A673 (cell line): ENCODE results near the gene NEO1.

Experiments used
- CTCF ChIP-seq: fragments of 300-800, 200-600 bp; sonication (generic); conservative IDR thresholded peaks from 2 replicates; pipeline ENCODE4 v1.5.1; 2017; ENCODE audit warnings: low read depth, mild to moderate bottlenecking, antibody characterized with exemption, low read length, moderate library complexity, mixed read lengths
- EZH2 ChIP-seq: fragments of 200-600 bp; sonication (generic); IDR thresholded peaks from 2 replicates; pipeline ENCODE4 v1.6.1; 2017; ENCODE audit warnings: borderline replicate concordance, low read depth, mild to moderate bottlenecking, mixed read lengths, antibody characterized with exemption, low read length; ENCODE audit not compliant: poor library complexity, severe bottlenecking

- no peak for TF ChIP-seq EZH2
- no peak for TF ChIP-seq CTCF
These were observed 90.8 kb downstream of the NEO1 start for GRCh38 chr15:73142802-73143762.
